Lower leg skin (tissue), 4 donors: ENCODE results near the gene PXDN. TPM values are rescaled to one million over a fixed set of nuclear protein-coding genes. Genes with fewer than 3 reads are reported as not detected.

ENCODE experiments used
- DNase-seq, 2 donors: peaks; one replicate each; pipeline ENCODE4 v3.0.0-alpha.2; 2019; ENCODE audit warnings: low spot score in 2 of 2
- H3K4me3 ChIP-seq: fragments of 200-600 bp; sonication (generic); 2 replicates; pipeline ENCODE4 v1.5.1; 2017; ENCODE audit warnings: mild to moderate bottlenecking, low read depth; ENCODE audit not compliant: poor library complexity, severe bottlenecking
- CTCF ChIP-seq, 3 donors: fragments of 450-650 bp; IDR thresholded peaks; one replicate each; pipeline ENCODE4 v1.5.1; 2016; ENCODE audit warnings: antibody characterized with exemption in 3 of 3, mild to moderate bottlenecking in 3 of 3, moderate library complexity in 2 of 3
- POLR2A ChIP-seq, 2 donors: fragments of 450-650 bp; IDR thresholded peaks; one replicate each; pipeline ENCODE4 v1.6.1; 2016 to 2017; ENCODE audit warnings: antibody characterized with exemption in 2 of 2, mild to moderate bottlenecking in 1 of 2, moderate library complexity in 1 of 2
- WGBS, 2 donors: methylation state at CpG; one replicate each; pipeline ENCODE4 v1.1.5; 2018; 5-methylcytosine and 5-hydroxymethylcytosine counted together
- intact Hi-C: fragments of 100-400 bp; cut with DNase I; formaldehyde crosslinking; loops from one replicate; pipeline ENCODE4 v1.15.0; 2023; ENCODE audit warnings: low total_unique reads
- total RNA-seq, 4 donors: library from RNA; depleted of rRNA; stranded (reverse); fragments of >200 nt; gene quantifications; one replicate each; pipeline ENCODE4 v1.1.0, GENCODE V29; 2016

The PXDN gene
- total RNA-seq, 4 donors from 2014 or later = 4.7 to 13.7 (median 7.0) TPM

- no peak overlapping the region for H3K4me3 ChIP-seq
- 93 to 95% methylated on average over 25 to 26 of the region's 26 CpGs for WGBS, 2 donors
- peak in 1 of 2 donors; percentile 68 for DNase-seq
- TF ChIP-seq POLR2A (IDR thresholded peaks at IDR 0.05) = no peak
- TF ChIP-seq CTCF (IDR thresholded peaks at IDR 0.05) = no peak
- intact Hi-C loops = no loop called here
Observed at GRCh38 chr2:1676091-1676912, 68.0 kb downstream of the PXDN start.

DNA sequence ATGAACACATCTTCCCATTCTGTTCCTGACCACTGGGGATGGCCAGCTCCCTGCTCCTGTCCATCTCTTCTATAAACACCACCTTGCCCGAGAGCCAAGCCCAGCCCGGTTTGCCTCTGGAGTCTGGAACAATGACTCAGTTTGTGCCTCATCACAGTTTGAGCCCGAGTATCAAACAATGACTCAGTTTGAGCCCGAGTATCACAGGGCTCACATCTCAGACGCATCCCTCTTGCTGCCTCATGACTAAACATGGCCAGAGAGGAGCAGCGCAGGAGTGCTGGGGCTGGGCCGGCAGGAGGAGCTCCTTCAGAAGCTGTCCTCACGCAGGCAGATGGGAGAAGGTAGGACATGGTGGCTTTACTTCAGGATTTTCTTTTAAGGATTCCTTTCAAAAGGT, 68.7 kb downstream of the PXDN start:
- intact Hi-C loops = no loop called here
- H3K4me3 ChIP-seq = no peak overlapping the region
- peak in 1 of 2 donors; percentile 74 for DNase-seq
- no peak for TF ChIP-seq POLR2A (IDR thresholded peaks at IDR 0.05)
- no peak for TF ChIP-seq CTCF (IDR thresholded peaks at IDR 0.05)
- 67 to 71% methylated on average over 8 of the region's 8 CpGs for WGBS, 2 donors

- intact Hi-C loops = no loop called here
- TF ChIP-seq CTCF (IDR thresholded peaks at IDR 0.05) (no peak), POLR2A (IDR thresholded peaks at IDR 0.05) (no peak)
- DNase-seq = peak in 1 of 2 donors; percentile 65
- WGBS, 2 donors = 87 to 89% methylated on average over 18 of the region's 18 CpGs
- H3K4me3 ChIP-seq = no peak overlapping the region
Observed at GRCh38 chr2:1674766-1675397, 69.4 kb downstream of the PXDN start.

DNA sequence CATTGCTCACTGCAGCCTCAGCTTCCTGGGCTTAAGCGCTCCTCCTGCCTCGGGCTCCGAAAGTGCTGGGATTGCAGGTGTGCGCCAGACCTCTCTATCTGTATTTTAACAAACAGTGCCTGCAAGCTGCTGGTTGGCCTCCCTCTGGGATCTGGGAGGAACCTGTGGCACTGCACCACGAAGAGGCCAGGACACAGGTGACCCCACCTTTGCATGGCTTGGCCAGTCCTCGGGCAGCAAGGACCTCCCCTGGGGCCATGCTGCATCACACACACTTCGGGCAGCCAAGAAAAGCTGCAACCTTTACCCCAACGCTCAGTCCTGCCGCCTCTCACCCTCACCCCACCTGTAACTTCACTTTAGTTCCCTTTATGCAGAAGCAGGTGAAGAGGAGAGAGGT, 70.0 kb downstream of the PXDN start:
- intact Hi-C loops = no loop called here
- 88% methylated on average over 9 of the region's 9 CpGs for WGBS, 2 donors
- DNase-seq = peak in 1 of 2 donors; percentile 53
- TF ChIP-seq POLR2A (IDR thresholded peaks at IDR 0.05) = no peak
- TF ChIP-seq CTCF (IDR thresholded peaks at IDR 0.05) = no peak
- no peak overlapping the region for H3K4me3 ChIP-seq

DNA sequence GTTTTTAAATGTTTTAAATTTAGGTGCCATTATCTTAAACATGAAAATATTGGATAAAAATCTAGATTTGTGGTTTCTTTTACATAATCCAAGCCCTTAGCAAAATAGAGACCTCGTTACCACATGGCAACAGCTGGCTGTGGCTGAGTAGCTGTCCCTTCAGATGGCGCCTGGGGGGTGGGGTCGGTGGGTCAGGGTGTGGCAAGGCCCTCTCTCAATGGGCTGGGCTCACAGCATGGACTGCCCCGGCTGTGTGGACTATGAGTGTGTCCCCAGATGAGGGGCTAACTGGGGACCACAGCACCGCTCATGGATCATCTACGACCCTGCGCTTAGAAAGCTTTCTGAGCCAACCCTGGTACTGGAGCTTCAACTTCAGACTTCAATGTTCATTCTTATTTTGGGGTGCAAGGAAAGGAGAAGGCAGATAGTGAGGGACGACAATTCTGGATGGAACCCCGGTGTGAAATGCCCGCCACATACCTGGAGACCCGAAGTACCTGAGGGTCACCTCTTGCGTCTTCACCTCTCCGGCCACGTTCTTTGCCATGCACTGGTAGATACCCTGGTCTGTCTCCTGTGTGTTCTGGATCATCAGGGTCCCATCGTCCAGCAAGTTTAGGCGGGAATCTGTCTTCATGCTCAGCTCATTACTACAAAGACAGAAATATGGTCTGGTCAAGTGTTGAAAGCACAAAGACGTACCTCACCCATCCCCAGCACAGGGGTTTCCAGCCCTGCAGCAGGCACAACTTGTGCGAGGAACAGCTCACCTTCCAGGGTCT, 71.0 kb downstream of the PXDN start:
- TF ChIP-seq CTCF (IDR thresholded peaks at IDR 0.05) = no peak
- TF ChIP-seq POLR2A (IDR thresholded peaks at IDR 0.05) = no peak
- intact Hi-C loops = no loop called here
- peak in 1 of 2 donors; percentile 68 for DNase-seq
- no peak overlapping the region for H3K4me3 ChIP-seq
- WGBS, 2 donors = 94 to 96% methylated on average over 18 of the region's 18 CpGs
